Liver (tissue), 9 donors: ENCODE results near the gene OPN4. TPM values are rescaled to one million over a fixed set of nuclear protein-coding genes. Genes with fewer than 3 reads are reported as not detected.

Experiments
- DNase-seq: peaks from one replicate; pipeline ENCODE4 v3.0.0-alpha.2; 2017; ENCODE audit warnings: low spot score
- H3K27ac ChIP-seq, 2 donors: one replicate each; pipeline ENCODE4 v1.7.0; 2013; ENCODE audit warnings: inconsistent platforms in 2 of 2, low read length in 2 of 2, control low read depth in 1 of 2, low read depth in 1 of 2, mild to moderate bottlenecking in 1 of 2
- H3K27me3 ChIP-seq, 4 donors: one replicate each; pipeline versions ENCODE4 v1.6.1 to v1.7.0; 2013; ENCODE audit warnings: low read length in 3 of 4, inconsistent platforms in 1 of 4, mild to moderate bottlenecking in 1 of 4, moderate library complexity in 1 of 4; ENCODE audit not compliant: control insufficient read depth in 4 of 4, insufficient read depth in 4 of 4
- H3K36me3 ChIP-seq, 4 donors: one replicate each; pipeline versions ENCODE4 v1.6.1 to v1.7.0; 2013; ENCODE audit warnings: low read length in 3 of 4, mild to moderate bottlenecking in 3 of 4, low read depth in 1 of 4, moderate library complexity in 1 of 4; ENCODE audit not compliant: control insufficient read depth in 4 of 4, insufficient read depth in 3 of 4
- H3K4me1 ChIP-seq, 4 donors: one replicate each; pipeline versions ENCODE4 v1.6.1 to v1.7.0; 2013; ENCODE audit warnings: low read length in 3 of 4, mild to moderate bottlenecking in 3 of 4, moderate library complexity in 1 of 4; ENCODE audit not compliant: control insufficient read depth in 4 of 4, insufficient read depth in 4 of 4
- H3K4me3 ChIP-seq, 3 donors: one replicate each; pipeline versions ENCODE4 v1.6.1 to v1.7.0; 2013; ENCODE audit warnings: low read length in 3 of 3, control low read depth in 1 of 3, low read depth in 1 of 3, mild to moderate bottlenecking in 1 of 3
- H3K9ac ChIP-seq, 2 donors: one replicate each; pipeline ENCODE4 v1.7.0; 2013; ENCODE audit warnings: low read length in 2 of 2, mild to moderate bottlenecking in 2 of 2, moderate library complexity in 2 of 2, control low read depth in 1 of 2, low read depth in 1 of 2
- H3K9me3 ChIP-seq, 4 donors: one replicate each; pipeline versions ENCODE4 v1.6.1 to v1.7.0; 2013; ENCODE audit warnings: low read length in 3 of 4; ENCODE audit not compliant: control insufficient read depth in 4 of 4
- CTCF ChIP-seq: fragments of 150-350 bp; IDR thresholded peaks from 2 replicates; pipeline ENCODE4 v1.5.1; 2017; ENCODE audit warnings: improper control_type of control experiment, low read depth, low read length; ENCODE audit not compliant: missing input control
- EGR1 ChIP-seq, 2 donors: IDR thresholded peaks; 2 replicates each; pipeline ENCODE4 v1.6.1; 2016 to 2018; ENCODE audit warnings: antibody characterized with exemption in 2 of 2, low read depth in 2 of 2
- FOXA1 ChIP-seq: IDR thresholded peaks from 2 replicates; pipeline ENCODE4 v1.6.1; 2016; ENCODE audit warnings: antibody characterized with exemption
- FOXA2 ChIP-seq: IDR thresholded peaks from 2 replicates; pipeline ENCODE4 v1.6.1; 2016; ENCODE audit warnings: antibody characterized with exemption
- GABPA ChIP-seq, 2 donors: IDR thresholded peaks in 1 of 2; conservative IDR thresholded peaks in 1 of 2; 2 replicates each; pipeline ENCODE4 v1.6.1; 2016; ENCODE audit warnings: antibody characterized with exemption in 2 of 2, mild to moderate bottlenecking in 1 of 2, moderate library complexity in 1 of 2
- HNF4A ChIP-seq, 2 donors: conservative IDR thresholded peaks; 2 replicates each; pipeline ENCODE4 v1.6.1; 2016; ENCODE audit warnings: antibody characterized with exemption in 2 of 2, mild to moderate bottlenecking in 2 of 2
- HNF4G ChIP-seq: IDR thresholded peaks from 2 replicates; pipeline ENCODE4 v1.6.1; 2016; ENCODE audit warnings: antibody characterized with exemption
- JUND ChIP-seq, 2 donors: IDR thresholded peaks; 2 replicates each; pipeline ENCODE4 v1.6.1; 2016; ENCODE audit warnings: antibody characterized with exemption in 2 of 2
- MAX ChIP-seq: IDR thresholded peaks from 2 replicates; pipeline ENCODE4 v1.6.1; 2016; ENCODE audit warnings: antibody characterized with exemption
- NR2F2 ChIP-seq: IDR thresholded peaks from 2 replicates; pipeline ENCODE4 v1.6.1; 2016; ENCODE audit warnings: antibody characterized with exemption
- RAD21 ChIP-seq, 2 donors: IDR thresholded peaks; 2 replicates each; pipeline ENCODE4 v1.6.1; 2016; ENCODE audit warnings: antibody characterized with exemption in 2 of 2, mild to moderate bottlenecking in 2 of 2
- REST ChIP-seq: IDR thresholded peaks from 2 replicates; pipeline ENCODE4 v1.6.1; 2016; ENCODE audit warnings: antibody characterized with exemption, mild to moderate bottlenecking
- RXRA ChIP-seq, 2 donors: IDR thresholded peaks; 2 replicates each; pipeline ENCODE4 v1.6.1; 2017 to 2018; ENCODE audit warnings: antibody characterized with exemption in 2 of 2, mild to moderate bottlenecking in 1 of 2
- SP1 ChIP-seq: IDR thresholded peaks from 2 replicates; pipeline ENCODE4 v1.6.1; 2018; ENCODE audit warnings: antibody characterized with exemption, mild to moderate bottlenecking
- TAF1 ChIP-seq: conservative IDR thresholded peaks from 2 replicates; pipeline ENCODE4 v1.6.1; 2016; ENCODE audit warnings: antibody characterized with exemption, mild to moderate bottlenecking
- YY1 ChIP-seq: IDR thresholded peaks from 2 replicates; pipeline ENCODE4 v1.6.1; 2016; ENCODE audit warnings: antibody characterized with exemption, mild to moderate bottlenecking
- ZBTB33 ChIP-seq: IDR thresholded peaks from 2 replicates; pipeline ENCODE4 v1.6.1; 2016; ENCODE audit warnings: antibody characterized with exemption
- WGBS: extraction: QIAGEN DNeasy Blood & Tissue Kit; methylation state at CpG from one replicate; pipeline ENCODE4 v1.1.7; 2013; 5-methylcytosine and 5-hydroxymethylcytosine counted together
- polyA plus RNA-seq, 2 donors: library from polyadenylated mRNA; stranded (reverse) in 1 of 2; unstranded in 1 of 2; fragments of 200-250 nt in 1 of 2; fragments of >200 nt in 1 of 2; fragmentation: Nextera tagmentation in 1 of 2; extraction: Ambion mirVana in 1 of 2; gene quantifications; one replicate each; pipeline versions ENCODE4 v1.2.1 to v1.2.3, GENCODE V29; 2013 to 2015
- total RNA-seq, 2 donors: library from RNA; depleted of rRNA; stranded (reverse); fragments of >200 nt; gene quantifications; one replicate each; pipeline ENCODE4 v1.2.3, GENCODE V29; 2014
- TF ChIP-seq, protein P1 (sequence below): IDR thresholded peaks from 2 replicates; pipeline ENCODE4 v1.6.1; 2016; ENCODE audit warnings: antibody characterized with exemption
- donor health status: healthy.
- donor health status: healthy.
- donor health status: healthy.
- donor health status: healthy.
- donor health status: healthy.

The OPN4 gene
- total and polyA plus RNA-seq, 4 donors: not detected

DNA sequence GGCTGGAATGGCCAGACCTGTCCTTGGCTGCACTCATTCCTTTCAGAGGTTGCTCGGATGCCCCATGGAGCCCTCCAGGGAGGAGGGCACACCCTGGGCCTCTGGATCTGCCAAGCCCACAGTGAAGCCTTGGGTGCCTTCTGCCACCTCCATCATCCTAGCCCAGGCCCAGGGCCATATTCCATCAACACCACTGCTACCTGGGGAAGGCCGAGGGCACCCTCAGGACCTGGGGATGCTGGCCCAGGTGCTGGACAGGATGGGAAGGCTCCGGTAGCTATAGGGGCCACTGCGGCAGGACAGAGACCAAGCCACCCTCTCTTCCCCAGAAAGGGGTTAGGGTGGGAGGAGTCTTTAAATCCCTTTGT, 810 bp downstream of the OPN4 start:
- DNase-seq: no peak
- Histone ChIP-seq H3K27ac (no peak overlapping the region), H3K27me3 (no peaks in the 10 kb centered on the region), H3K36me3 (no peaks in the 10 kb centered on the region), H3K4me1 (no peaks in the 10 kb centered on the region), H3K9ac (no peak overlapping the region), H3K4me3 (no peak overlapping the region), H3K9me3 (no peaks in the 10 kb centered on the region)
- no peak for TF ChIP-seq TAF1
- no peak for TF ChIP-seq GABPA (IDR thresholded peaks at IDR 0.05 in 1 of 2, conservative IDR thresholded peaks at IDR 0.05 in 1 of 2)
- no peak for TF ChIP-seq MAX
- no peak for TF ChIP-seq HNF4A (conservative IDR thresholded peaks at IDR 0.05)
- no peak for TF ChIP-seq EGR1 (IDR thresholded peaks at IDR 0.05; ENCODE audit: low read depth in 2 of 2)
- no peak for TF ChIP-seq REST
- TF ChIP-seq SP1: no peak
- TF ChIP-seq, protein P1, sequence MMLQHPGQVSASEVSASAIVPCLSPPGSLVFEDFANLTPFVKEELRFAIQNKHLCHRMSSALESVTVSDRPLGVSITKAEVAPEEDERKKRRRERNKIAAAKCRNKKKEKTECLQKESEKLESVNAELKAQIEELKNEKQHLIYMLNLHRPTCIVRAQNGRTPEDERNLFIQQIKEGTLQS: no peak
- no peak for TF ChIP-seq HNF4G
- TF ChIP-seq FOXA1: no peak
- no peak for TF ChIP-seq FOXA2
- no peak for TF ChIP-seq RAD21 (IDR thresholded peaks at IDR 0.05)
- TF ChIP-seq ZBTB33: no peak
- no peak for TF ChIP-seq CTCF
- TF ChIP-seq JUND (IDR thresholded peaks at IDR 0.05): no peak
- TF ChIP-seq NR2F2: no peak
- TF ChIP-seq YY1: no peak
- no peak for TF ChIP-seq RXRA (IDR thresholded peaks at IDR 0.05)
- WGBS: 93% methylated on average over 4 of the region's 4 CpGs

DNA sequence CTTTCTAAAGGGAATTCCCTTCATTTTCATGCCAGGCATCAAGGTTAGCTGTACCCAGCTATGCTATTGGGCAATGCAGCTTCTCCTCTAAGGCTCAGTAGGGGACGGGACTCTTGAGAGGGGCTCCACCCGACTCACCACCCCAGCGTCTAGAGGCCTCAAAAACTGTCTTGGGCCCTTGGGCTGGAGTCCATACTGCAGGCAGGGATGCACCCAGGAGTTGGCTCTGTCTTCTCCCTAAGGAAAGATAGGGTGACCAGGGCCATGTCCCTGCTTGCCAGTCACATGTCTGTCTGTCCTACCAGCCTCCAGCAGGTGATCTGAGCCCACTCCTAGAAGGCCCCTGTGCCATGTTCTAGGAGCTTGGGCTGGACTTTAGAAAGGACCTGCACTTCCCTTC, 1.2 kb downstream of the OPN4 start:
- TF ChIP-seq EGR1 (IDR thresholded peaks at IDR 0.05; ENCODE audit: low read depth in 2 of 2): no peak
- WGBS: 94% methylated on average over 3 of the region's 3 CpGs
- Histone ChIP-seq H3K36me3 (no peaks in the 10 kb centered on the region), H3K9me3 (no peaks in the 10 kb centered on the region), H3K27me3 (no peaks in the 10 kb centered on the region), H3K9ac (no peak overlapping the region), H3K4me1 (no peaks in the 10 kb centered on the region), H3K27ac (no peak overlapping the region), H3K4me3 (no peak overlapping the region)
- DNase-seq: no peak
